HG02973 (cell line): ENCODE data around the gene OSBPL8.
A peak's percentile ranks its signal among the peaks of the same experiment; 100 is the strongest.
"Not testable (repeated sequence)": the region's sequence is repeated elsewhere in the genome, so short reads cannot be mapped to it uniquely, and the experiment has no call there.

Source experiments
- ATAC-seq: cut with Tn5 transposase; IDR thresholded peaks from one replicate; pipeline ENCODE4 v1.9.1; 2021; ENCODE audit warnings: moderate library complexity; ENCODE audit not compliant: unreplicated experiment

The OSBPL8 gene

DNA sequence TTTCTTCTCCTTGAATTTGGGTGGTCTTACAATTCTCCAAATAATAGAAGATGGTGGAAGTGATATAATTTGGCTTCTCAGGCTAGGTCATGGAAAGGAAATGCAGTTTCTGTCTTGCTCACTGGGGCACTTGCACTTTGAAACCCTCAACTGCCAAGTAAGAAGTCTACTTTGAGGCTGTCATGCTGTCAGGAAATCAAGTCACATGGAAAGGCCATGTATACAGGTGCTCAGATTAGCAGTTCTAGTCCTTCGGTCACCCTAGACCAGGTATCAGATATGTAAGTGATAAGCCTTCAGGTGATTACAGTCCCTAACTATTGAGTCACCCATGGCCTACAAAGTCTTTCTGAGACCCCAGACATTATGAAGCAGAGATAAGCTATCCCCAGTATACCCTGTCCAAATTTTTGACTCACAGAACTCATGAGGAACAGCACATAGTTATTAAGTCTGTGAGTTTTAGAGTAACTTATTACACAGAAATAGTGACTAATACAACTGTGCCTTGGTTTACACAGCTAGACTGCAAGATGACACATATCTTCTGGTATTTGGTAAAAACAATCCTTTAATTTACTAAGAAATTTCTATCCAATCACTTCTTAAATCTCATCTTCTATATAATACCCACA lies 185.1 kb downstream of the OSBPL8 start:
- ATAC-seq: no peak

DNA sequence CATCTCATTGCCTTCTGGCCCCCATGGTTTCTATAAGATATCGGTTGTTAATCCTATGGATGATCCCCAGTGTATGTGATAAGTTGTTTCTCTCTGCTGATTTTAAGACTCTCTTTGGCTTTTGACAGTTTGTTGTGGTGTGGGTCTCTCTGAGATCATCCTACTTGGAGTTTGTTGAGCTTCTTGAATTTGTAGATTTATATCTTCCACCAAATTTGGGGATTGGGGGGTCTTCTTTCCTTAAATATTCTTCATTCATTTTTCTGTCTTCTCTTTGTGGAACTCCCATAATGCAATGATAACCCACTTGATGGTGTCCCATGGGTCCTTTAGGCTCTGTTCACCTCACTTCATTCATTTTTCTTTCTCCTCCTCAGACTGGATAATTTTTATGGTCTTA lies 191.3 kb downstream of the OSBPL8 start:
- ATAC-seq: no peak

- no peak for ATAC-seq
Observed at GRCh38 chr12:76366163-76366562, 193.4 kb downstream of the OSBPL8 start.

- ATAC-seq: not testable (repeated sequence)
Observed at GRCh38 chr12:76364131-76364530, 195.4 kb downstream of the OSBPL8 start.

DNA sequence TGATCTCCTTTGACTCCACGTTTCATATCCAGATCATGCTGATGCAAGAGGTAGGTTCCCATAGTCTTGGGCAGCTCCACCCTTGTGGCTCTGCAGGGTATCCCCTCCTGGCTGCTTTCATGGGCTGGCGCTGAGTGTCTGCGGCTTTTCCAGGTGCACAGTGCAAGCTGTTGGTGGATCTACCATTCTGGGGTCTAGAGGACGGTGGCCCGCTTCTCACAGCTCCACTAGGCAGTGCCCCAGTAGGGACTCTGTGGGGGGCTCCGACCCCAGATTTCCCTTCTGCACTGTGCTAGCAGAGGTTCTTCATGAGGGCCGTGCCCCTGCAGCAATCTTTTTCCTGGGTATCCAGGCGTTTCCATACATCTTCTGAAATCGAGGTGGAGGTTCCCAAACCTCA lies 199.3 kb downstream of the OSBPL8 start:
- no peak for ATAC-seq

GRCh38 chr12:76356071-76356470 lies 203.5 kb downstream of the OSBPL8 start:
- no peak for ATAC-seq

- ATAC-seq: peak; percentile 96
Observed at GRCh38 chr12:76348079-76348901, 211.3 kb downstream of the OSBPL8 start, which contains the start of gene BBS10. TSS of gene BBS10 (minus strand) at chr12:76348415. CDS start at chr12:76348358, 57 bp downstream.

DNA sequence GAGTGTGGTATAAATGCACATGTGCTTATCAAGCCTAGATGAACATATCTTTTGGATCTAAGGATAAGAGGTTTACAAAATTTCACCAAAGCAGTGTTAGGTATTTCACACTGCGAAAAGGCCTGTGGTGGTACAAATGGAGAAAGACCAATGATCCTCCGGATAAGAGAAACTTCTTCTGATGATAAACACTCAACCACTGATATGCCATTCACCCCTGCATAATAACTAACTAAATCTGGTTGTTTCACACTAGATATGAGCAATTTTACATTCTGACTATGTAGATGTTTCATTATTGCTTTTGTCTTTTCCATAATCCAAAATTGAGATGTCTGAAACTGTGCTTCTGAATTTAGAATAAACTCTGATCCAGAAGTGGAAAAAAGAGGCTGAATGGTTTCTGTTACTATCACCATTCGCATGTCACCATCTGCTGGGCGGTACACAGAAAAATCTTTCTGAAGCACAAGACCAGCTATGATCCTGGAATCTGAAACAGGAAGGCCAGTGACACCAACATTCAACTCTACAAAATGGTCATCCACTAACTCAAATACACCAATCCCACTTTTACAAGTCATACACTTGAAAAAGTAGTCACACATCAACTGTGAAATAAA lies 212.7 kb downstream of the OSBPL8 start:
- ATAC-seq: peak; percentile 24

DNA sequence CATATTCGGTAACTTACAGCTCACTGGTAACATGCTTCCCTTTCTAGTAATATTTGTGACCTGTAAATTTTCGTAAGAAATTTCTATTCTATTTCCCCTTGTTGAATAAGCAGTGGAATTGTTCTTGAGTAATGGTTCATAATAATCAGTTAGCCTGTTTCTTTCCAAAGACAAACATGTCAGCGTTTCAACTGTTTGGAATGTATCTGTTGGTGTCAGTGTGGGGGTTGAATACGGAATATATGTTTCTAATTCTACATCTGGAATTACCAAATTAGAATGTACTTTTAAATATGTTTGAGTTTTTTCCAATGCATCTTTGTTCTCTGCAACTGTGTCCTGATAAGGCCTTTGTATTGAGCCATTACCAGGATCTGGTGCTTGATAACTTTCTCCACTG lies 213.3 kb downstream of the OSBPL8 start:
- ATAC-seq: no peak

- ATAC-seq: no peak
Observed at GRCh38 chr12:76345569-76345968, 214.0 kb downstream of the OSBPL8 start.

DNA sequence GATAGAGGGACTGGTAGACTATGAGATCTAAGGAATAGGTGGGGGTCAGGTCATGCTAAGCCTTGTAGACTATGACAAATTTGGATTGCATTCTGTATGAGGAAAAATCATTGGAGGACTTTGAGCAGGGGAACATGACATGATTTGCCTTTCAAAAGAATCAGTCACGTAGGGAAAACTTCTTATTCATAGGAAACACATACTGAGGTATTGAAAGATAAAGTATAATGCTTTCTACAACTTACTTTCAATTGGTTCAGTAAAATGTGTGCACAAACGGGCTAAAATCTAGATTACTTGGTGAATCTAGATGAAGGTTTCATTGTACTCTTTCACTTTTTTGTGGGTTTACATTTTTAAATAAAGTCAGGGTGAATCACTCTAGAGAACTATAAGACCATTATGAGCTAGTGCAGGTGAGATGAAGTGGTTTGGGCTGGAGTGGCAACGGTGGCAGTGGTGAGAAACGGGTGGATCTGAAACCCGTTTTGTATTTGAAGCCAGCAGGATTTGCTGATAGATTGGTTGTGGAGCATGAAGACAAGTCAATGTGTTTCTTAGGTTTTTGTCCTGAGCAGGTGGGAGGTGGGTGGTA lies 218.0 kb downstream of the OSBPL8 start:
- no peak for ATAC-seq

DNA sequence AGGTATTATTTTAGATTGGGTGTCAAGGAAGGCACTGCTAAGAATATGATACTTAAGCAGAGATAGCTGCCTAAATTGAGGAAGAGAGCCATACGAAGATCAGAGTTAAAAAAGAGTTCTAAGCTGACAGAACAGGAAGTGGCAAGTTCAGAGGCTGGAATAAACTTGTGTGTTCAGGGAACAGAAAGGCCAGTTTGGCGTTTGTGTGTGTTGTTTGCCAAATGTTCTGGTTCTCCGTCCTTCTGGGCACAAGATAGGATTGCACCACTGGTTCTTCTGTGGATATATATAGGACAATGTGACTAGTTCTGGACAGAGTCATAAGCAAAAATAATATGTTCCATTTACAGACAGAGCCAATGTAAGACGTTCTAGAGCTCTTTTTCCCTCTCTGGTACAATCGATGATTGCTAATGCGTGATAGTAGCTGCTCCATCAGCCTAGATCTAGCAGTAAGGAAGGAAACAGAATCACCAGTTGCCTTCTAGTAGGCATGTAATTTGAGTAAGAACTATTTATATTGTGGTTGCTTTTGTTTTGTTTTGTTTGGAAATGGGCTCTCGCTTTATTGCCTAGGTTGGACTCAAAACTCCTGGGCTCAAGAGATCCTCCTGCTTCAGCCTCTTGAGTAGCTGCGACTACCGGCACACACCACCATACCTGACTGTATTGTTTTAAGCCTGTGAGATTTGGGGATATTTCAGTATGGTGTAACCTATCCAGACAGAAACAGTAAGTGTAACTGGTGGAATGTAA lies 218.7 kb downstream of the OSBPL8 start:
- ATAC-seq: no peak

- no peak for ATAC-seq
Observed at GRCh38 chr12:76337583-76337982, 222.0 kb downstream of the OSBPL8 start.

GRCh38 chr12:76332606-76333005 lies 227.0 kb downstream of the OSBPL8 start:
- ATAC-seq: no peak

DNA sequence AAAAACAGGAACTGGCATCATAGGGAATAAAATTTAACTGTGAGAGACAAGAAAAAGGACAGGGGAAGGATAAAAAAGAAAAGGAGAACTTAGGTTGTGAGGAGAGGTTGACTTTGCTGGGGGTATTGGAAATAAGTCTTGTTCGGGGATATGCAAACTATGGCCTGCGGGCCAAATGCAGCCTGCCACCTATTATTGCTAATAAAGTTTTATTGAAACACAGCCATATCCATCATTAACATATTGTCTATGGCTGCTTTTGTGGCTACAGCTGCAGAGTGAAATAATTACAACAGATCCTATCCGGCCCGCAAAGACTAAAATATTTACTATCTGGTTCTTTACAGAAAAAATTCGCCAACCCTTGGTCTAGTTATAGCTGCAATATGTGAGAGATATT lies 230.0 kb downstream of the OSBPL8 start:
- ATAC-seq: no peak

- ATAC-seq: no peak
Observed at GRCh38 chr12:76329159-76329558, 230.4 kb downstream of the OSBPL8 start.

DNA sequence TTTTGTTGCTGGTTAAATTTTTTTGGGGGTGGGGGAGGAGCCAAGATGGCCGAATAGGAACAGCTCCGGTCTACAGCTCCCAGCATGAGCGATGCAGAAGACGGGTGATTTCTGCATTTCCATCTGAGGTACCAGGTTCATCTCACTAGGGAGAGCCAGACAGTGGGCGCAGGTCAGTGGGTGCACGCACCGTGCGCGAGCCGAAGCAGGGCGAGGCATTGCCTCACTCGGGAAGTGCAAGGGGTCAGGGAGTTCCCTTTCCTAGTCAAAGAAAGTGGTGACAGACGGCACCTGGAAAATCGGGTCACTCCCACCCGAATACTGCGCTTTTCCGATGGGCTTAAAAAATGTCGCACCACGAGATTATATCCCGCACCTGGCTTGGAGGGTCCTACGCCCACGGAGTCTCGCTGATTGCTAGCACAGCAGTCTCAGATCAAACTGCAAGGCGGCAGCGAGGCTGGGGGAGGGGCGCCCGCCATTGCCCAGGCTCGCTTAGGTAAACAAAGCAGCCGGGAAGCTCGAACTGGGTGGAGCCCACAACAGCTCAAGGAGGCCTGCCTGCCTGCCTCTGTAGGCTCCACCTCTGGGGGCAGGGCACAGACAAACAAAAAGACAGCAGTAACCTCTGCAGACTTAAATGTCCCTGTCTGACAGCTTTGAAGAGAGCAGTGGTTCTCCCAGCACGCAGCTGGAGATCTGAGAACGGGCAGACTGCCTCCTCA lies 239.8 kb downstream of the OSBPL8 start:
- not testable (repeated sequence) for ATAC-seq

- no peak for ATAC-seq
Observed at GRCh38 chr12:76318773-76319594, 240.6 kb downstream of the OSBPL8 start.

DNA sequence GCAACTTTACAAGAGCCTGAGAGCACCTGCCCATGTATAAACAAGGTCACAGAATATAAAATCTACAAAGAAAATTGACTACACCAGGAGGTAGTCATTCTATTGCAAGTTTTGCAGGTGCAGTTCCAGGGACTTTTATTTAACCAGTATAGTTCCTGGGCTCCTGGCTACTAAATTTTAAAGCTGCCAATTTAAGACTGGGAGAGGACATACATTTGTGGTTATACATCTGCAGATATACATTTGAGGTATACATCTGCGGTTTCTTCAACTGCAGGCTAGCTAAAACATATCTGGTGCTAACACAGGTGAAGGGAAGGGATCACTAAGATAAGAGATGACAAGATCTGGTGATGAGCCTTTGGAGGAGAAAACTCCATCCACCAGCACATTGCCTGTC lies 241.6 kb downstream of the OSBPL8 start:
- no peak for ATAC-seq
